PC-9 (cell line): ENCODE data around the gene LRWD1.
"Not testable (repeated sequence)": the region's sequence is repeated elsewhere in the genome, so short reads cannot be mapped to it uniquely, and the experiment has no call there.

ENCODE experiments used
- EZH2 ChIP-seq: fragments of 200-600 bp; sonication (generic); IDR thresholded peaks from 2 replicates; pipeline ENCODE4 v1.8.0; 2017; ENCODE audit warnings: antibody characterized with exemption, low read depth
- TF ChIP-seq, protein P1 (sequence below): fragments of 200-600 bp; sonication (generic); conservative IDR thresholded peaks from 2 replicates; pipeline ENCODE4 v1.6.1; 2017; ENCODE audit warnings: mixed run types, antibody characterized with exemption, mild to moderate bottlenecking, moderate library complexity

GRCh38 chr7:102481962-102482361 lies 17.2 kb downstream of the LRWD1 start:
- TF ChIP-seq, protein P1, sequence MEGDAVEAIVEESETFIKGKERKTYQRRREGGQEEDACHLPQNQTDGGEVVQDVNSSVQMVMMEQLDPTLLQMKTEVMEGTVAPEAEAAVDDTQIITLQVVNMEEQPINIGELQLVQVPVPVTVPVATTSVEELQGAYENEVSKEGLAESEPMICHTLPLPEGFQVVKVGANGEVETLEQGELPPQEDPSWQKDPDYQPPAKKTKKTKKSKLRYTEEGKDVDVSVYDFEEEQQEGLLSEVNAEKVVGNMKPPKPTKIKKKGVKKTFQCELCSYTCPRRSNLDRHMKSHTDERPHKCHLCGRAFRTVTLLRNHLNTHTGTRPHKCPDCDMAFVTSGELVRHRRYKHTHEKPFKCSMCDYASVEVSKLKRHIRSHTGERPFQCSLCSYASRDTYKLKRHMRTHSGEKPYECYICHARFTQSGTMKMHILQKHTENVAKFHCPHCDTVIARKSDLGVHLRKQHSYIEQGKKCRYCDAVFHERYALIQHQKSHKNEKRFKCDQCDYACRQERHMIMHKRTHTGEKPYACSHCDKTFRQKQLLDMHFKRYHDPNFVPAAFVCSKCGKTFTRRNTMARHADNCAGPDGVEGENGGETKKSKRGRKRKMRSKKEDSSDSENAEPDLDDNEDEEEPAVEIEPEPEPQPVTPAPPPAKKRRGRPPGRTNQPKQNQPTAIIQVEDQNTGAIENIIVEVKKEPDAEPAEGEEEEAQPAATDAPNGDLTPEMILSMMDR, result not testable (repeated sequence)
- TF ChIP-seq EZH2, result not testable (repeated sequence)
